Activated CD4-positive, alpha-beta T cell treated with anti-CD3 and anti-CD28 coated beads, Interleukin-2, amount 10 ng/mL, durations not matched to agents 7 days and 5 days (primary cell): ENCODE data around the gene ENKUR. TPM values are rescaled to one million over a fixed set of nuclear protein-coding genes. Genes with fewer than 3 reads are reported as not detected.

Experiments used
- CTCF ChIA-PET: fragments of 350-600 bp; sonication (Branson Sonifier 250); formaldehyde crosslinking; loops from one replicate; lab custom pipeline; 2021; ENCODE audit warnings: antibody characterized with exemption; lab: Charles Lee
- POLR2A ChIA-PET: fragments of 350-600 bp; sonication (Branson Sonifier 250); formaldehyde crosslinking; loops from one replicate; lab custom pipeline; 2021; ENCODE audit warnings: antibody characterized with exemption; lab: Charles Lee
- DNase-seq: peaks from one replicate; pipeline ENCODE4 v3.0.0-alpha.2; 2020
- H3K27ac Mint-ChIP-seq: one replicate; pipeline ENCODE4 v1.8.0; 2021; ENCODE audit warnings: mild to moderate bottlenecking, moderate library complexity, mixed read lengths
- H3K27me3 Mint-ChIP-seq: one replicate; pipeline ENCODE4 v1.8.0; 2021; ENCODE audit warnings: mixed read lengths
- H3K36me3 Mint-ChIP-seq: one replicate; pipeline ENCODE4 v1.8.0; 2021; ENCODE audit warnings: low read depth, mixed read lengths
- H3K4me1 Mint-ChIP-seq: one replicate; pipeline ENCODE4 v1.8.0; 2021; ENCODE audit warnings: mixed read lengths
- H3K4me3 Mint-ChIP-seq: one replicate; pipeline ENCODE4 v1.8.0; 2021; ENCODE audit warnings: mild to moderate bottlenecking, moderate library complexity, mixed read lengths
- H3K9me3 Mint-ChIP-seq: one replicate; pipeline ENCODE4 v1.8.0; 2021; ENCODE audit warnings: mixed read lengths
- total RNA-seq, 2 experiments: library from RNA; stranded (reverse); gene quantifications; one replicate each; pipeline ENCODE4 v1.2.3, GENCODE V29; 2021

Gene ENKUR
- total RNA-seq, 2 experiments from 2014 or later, result not detected

DNA sequence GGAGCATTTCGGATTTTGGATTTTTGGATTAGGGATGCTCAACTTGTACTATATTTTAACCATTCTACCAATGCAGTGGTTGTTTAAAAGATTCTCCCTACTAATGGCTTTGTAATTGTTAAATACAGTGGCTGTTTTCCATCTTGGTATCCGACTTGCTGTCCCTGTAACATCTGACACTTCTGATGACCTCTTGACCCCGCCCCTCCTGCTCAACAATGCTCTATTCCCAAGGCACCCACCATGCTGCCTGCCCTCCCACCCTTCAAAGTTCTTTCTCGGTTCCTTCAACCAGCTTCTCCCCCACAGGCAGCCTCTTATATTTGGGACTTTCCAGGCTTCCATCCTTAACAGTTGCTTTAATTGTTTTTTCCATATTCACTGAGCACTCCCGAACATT, 65.5 kb downstream of the ENKUR start:
- Mint-ChIP-seq H3K9me3 (no peaks in the 10 kb centered on the region), H3K4me3 (no peak overlapping the region), H3K4me1 (peaks cover 26% of the 10 kb centered on the region), H3K27me3 (no peaks in the 10 kb centered on the region), H3K27ac (no peak overlapping the region), H3K36me3 (no peaks in the 10 kb centered on the region)
- CTCF ChIA-PET, result no interaction called here
- DNase-seq, result no peak
- POLR2A ChIA-PET, result no interaction called here

DNA sequence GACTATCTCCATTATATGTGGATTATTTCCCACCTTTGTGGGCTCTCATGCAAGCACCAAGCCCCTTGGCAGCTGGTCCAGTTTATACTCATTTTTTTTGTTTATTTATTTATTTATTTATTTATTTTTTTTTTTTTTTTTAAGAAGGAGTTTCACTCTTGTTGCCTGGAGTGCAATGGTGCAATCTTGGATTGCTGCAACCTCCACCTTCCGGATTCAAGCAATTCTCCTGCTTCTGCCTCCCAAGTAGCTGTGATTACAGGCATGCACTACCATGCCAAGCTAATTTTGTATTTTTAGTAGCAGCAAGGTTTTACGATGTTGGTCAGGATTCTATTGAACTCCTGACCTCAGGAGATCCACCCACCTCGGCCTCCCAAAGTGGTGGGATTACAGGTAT, 66.3 kb downstream of the ENKUR start:
- H3K27ac Mint-ChIP-seq, result no peak overlapping the region
- no peaks in the 10 kb centered on the region for H3K27me3 Mint-ChIP-seq
- ChIA-PET POLR2A (no interaction called here), CTCF (no interaction called here)
- no peaks in the 10 kb centered on the region for H3K36me3 Mint-ChIP-seq
- H3K4me1 Mint-ChIP-seq, result peaks cover 26% of the 10 kb centered on the region
- H3K9me3 Mint-ChIP-seq, result no peaks in the 10 kb centered on the region
- H3K4me3 Mint-ChIP-seq, result no peak overlapping the region
- no peak for DNase-seq

DNA sequence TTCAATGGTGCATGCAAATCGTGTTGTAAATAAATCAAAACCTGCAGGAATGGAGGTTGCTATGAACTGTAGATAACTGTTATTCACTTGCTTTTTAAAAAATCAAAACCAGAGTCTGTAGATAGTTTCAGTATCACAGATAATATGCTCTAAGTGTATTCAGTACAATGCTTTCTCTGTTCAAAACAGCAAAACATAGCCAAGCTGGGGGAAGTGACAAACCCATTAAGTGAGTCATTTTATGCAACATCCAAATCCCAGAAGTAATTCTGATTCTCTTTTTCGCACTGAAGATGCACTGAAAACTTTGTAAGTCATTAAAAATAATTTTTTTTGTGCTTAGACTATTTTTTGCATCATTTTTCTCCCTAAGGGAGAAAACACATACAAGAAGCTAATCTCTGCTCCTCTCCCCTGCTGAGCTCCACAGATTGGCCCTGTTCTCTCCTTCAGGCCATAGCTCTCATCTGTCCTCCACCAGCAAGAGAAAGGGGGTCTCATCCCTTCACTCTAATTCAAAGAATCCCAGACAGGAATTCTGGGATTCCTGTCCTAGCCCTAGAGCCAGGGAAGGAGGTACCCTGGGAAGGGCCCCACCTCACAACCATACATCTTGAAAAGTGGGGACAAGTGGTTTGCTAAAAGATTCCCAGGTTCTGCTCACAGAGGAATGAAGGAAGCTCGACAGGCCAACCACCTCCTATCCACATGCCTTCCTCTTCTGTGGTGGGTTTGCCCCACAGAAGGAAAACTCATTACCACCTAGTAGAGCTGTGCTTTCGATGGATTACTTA, 68.5 kb downstream of the ENKUR start:
- Mint-ChIP-seq H3K4me1 (peaks cover 16% of the 10 kb centered on the region), H3K9me3 (no peaks in the 10 kb centered on the region), H3K27ac (no peak overlapping the region), H3K4me3 (no peak overlapping the region), H3K36me3 (no peaks in the 10 kb centered on the region), H3K27me3 (no peaks in the 10 kb centered on the region)
- DNase-seq, result no peak
- ChIA-PET CTCF (interaction anchor here (0.9 to 1.6 kb wide), 2 partner anchors 16 to 18 kb away, joined by 3 to 4 read pairs; no protein-coding TSS in a partner anchor), POLR2A (no interaction called here)

- ChIA-PET CTCF (interaction anchor here (0.8 to 2.4 kb wide), 4 partner anchors 9 to 45 kb away, joined by 4 to 6 read pairs (median 4); no protein-coding TSS in a partner anchor), POLR2A (no interaction called here)
- Mint-ChIP-seq H3K9me3 (no peaks in the 10 kb centered on the region), H3K27ac (no peak overlapping the region), H3K27me3 (no peaks in the 10 kb centered on the region), H3K4me3 (no peak overlapping the region), H3K36me3 (no peaks in the 10 kb centered on the region), H3K4me1 (peaks cover 5% of the 10 kb centered on the region)
- no peak for DNase-seq
Measured at GRCh38 chr10:24944512-24945255, 71.3 kb downstream of the ENKUR start.

DNA sequence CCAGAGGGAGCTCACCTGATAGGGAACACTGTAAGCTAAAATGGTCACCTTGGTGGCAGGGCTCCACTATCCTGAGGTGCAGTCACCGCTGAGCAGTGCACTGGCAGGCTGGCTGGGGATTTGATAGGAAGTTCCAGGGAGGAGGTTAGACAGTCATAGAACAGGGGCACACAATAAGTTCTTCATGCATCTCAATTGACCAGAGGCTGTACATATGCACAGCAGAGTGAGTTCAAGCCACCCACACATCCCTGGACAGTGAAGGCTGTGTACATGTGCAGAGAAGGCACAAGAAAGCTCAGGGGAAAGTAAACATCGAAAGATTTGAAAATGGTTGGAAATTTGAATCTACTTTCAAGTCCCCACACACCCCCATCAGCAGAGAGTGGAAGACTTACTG, 77.4 kb downstream of the ENKUR start:
- CTCF ChIA-PET, result no interaction called here
- Mint-ChIP-seq H3K9me3 (no peaks in the 10 kb centered on the region), H3K27me3 (no peaks in the 10 kb centered on the region), H3K4me1 (no peaks in the 10 kb centered on the region), H3K27ac (no peak overlapping the region), H3K36me3 (no peaks in the 10 kb centered on the region), H3K4me3 (no peak overlapping the region)
- POLR2A ChIA-PET, result no interaction called here
- no peak for DNase-seq

GRCh38 chr10:24938076-24938475, 77.9 kb downstream of the ENKUR start:
- no peaks in the 10 kb centered on the region for H3K27me3 Mint-ChIP-seq
- no peaks in the 10 kb centered on the region for H3K4me1 Mint-ChIP-seq
- H3K9me3 Mint-ChIP-seq, result no peaks in the 10 kb centered on the region
- no peak overlapping the region for H3K4me3 Mint-ChIP-seq
- DNase-seq, result no peak
- POLR2A ChIA-PET, result no interaction called here
- no peak overlapping the region for H3K27ac Mint-ChIP-seq
- CTCF ChIA-PET, result no interaction called here
- H3K36me3 Mint-ChIP-seq, result no peaks in the 10 kb centered on the region

DNA sequence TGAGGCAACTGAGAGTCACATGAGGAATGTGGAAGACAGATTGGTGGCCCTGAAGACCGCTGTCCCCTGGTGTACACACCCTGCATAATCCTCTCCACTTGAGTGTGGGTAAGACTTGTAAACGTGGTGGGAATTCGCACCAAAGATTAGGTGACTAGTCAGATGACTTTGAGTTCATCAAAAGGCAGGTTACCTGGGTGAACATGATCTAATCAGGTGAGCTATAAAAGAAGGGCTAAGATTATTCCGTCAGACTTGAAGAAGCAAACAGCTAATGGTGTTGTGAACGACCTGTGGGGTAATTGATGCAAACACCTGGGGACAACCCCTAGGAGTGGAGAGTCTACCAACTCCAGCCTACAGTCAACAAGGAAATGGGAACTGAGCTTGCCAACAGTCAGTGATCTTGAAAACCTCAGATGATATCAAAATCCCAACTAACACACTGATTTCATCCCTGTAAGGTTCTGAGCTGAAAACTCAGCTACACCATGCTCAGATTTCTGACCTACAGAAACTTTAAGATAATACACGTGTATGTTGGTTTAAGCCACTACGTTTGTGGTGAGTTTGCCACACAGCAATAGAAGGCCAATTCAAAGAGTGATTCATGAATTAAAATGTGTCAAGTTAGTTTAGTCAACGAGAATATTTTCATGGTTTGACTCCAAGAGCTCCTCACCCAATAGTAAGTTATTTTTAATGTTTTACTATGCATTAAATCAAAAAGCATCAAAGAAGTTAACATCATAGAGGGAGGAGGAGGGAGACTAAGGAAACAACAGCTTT, 80.3 kb downstream of the ENKUR start:
- H3K36me3 Mint-ChIP-seq, result no peaks in the 10 kb centered on the region
- no peak overlapping the region for H3K27ac Mint-ChIP-seq
- H3K4me3 Mint-ChIP-seq, result no peak overlapping the region
- ChIA-PET POLR2A (no interaction called here), CTCF (no interaction called here)
- DNase-seq, result no peak
- H3K27me3 Mint-ChIP-seq, result no peaks in the 10 kb centered on the region
- no peaks in the 10 kb centered on the region for H3K4me1 Mint-ChIP-seq
- H3K9me3 Mint-ChIP-seq, result no peaks in the 10 kb centered on the region

Other genes starting within 250 kb of the ENKUR start
- gene PRTFDC1, start 63.6 kb downstream of the ENKUR start, total RNA-seq, result under 1 TPM; 0.27 to 0.46 TPM
- 1 to 10 TPM; 2.5 to 2.6 TPM for gene THNSL1, start 454 bp upstream of the ENKUR start, total RNA-seq
- not detected for gene GPR158, start 158.8 kb upstream of the ENKUR start, total RNA-seq